H1 (cell line): Measurements from ENCODE around the gene TREM1. TPM values are rescaled to one million over a fixed set of nuclear protein-coding genes. Genes with fewer than 3 reads are reported as not detected.

Experiments
- CHD1 ChIP-seq: IDR thresholded peaks from 2 replicates; pipeline ENCODE4 v1.6.1; 2012; ENCODE audit warnings: low read depth, low read length, improper control_type of control experiment
- CREB1 ChIP-seq: IDR thresholded peaks from 2 replicates; pipeline ENCODE4 v1.6.1; 2012; ENCODE audit warnings: inconsistent platforms
- EP300 ChIP-seq, 2 experiments: IDR thresholded peaks; 1 replicate in 1 of 2; 2 replicates in 1 of 2; pipeline ENCODE4 v1.6.1; 2011 to 2012; ENCODE audit warnings: low read depth in 2 of 2, low read length in 2 of 2, mild to moderate bottlenecking in 2 of 2, borderline replicate concordance in 1 of 2, inconsistent platforms in 1 of 2, moderate library complexity in 1 of 2
- HDAC6 ChIP-seq: IDR thresholded peaks from one replicate; pipeline ENCODE4 v1.7.1; 2012; ENCODE audit warnings: low read depth, mild to moderate bottlenecking, inconsistent platforms, low read length, moderate library complexity
- JUN ChIP-seq: IDR thresholded peaks from 2 replicates; pipeline ENCODE4 v1.6.1; 2011; ENCODE audit warnings: low read depth, mild to moderate bottlenecking, improper control_type of control experiment, low read length
- POLR2AphosphoS5 ChIP-seq: IDR thresholded peaks from 2 replicates; pipeline ENCODE4 v1.6.1; 2011; ENCODE audit warnings: low read depth, low read length
- SIN3A ChIP-seq, 2 experiments: IDR thresholded peaks in 1 of 2; conservative IDR thresholded peaks in 1 of 2; 2 replicates each; pipeline ENCODE4 v1.6.1; 2011 to 2012; ENCODE audit warnings: low read length in 2 of 2, improper control_type of control experiment in 1 of 2, low read depth in 1 of 2, mild to moderate bottlenecking in 1 of 2
- polyA plus RNA-seq, 7 experiments: library from polyadenylated mRNA; depleted of rRNA in 3 of 7; stranded (reverse) in 5 of 7; unstranded in 2 of 7; fragments of >200 nt in 5 of 7; fragments of 200-250 nt in 2 of 7; gene quantifications; 1 replicate in 5 of 7; 2 replicates in 1 of 7; 4 replicates in 1 of 7; pipeline versions ENCODE4 v1.2.1 to v1.2.3, GENCODE V29; 2011 to 2013; ENCODE audit warnings: missing spikeins in 2 of 7, mixed read lengths in 2 of 7
- total RNA-seq: library from RNA; stranded (reverse); fragmentation: NEBNext Ultra II Directional; extraction: Animal tissue kit (Norgen Biotek cat#: 25700); gene quantifications from 2 replicates; pipeline ENCODE4 v1.2.1, GENCODE V29; 2021
- TF ChIP-seq, protein P1 (sequence below): fragments of 300-600 bp; sonication (generic); IDR thresholded peaks from 2 replicates; pipeline ENCODE4 v1.7.1; 2012; ENCODE audit warnings: low read length, moderate library complexity, mild to moderate bottlenecking, inconsistent platforms; ENCODE audit not compliant: insufficient replicate concordance

Gene TREM1
- total and polyA plus RNA-seq, 2 of the 8 experiments (the other 6 are each of a cell fraction or from before 2014, with no cell fraction given), result not detected

DNA sequence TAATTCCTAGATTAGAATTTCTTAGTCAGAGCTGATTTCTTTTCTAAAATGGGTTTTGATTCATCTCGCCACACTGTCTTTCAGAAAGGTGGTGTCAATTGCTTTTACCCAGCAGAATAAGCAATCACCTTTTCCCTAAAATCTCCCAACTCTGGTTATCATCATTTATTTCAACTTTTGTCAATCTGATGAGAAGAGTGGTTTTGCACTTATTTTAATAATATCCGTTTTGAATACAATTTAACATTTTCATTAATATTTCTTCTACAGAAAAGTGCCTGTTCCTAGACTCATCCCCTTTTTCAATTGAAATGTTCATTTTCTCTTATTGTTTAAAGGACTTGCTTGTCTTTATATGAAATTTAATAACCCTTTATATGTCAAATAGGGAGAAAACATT is 40.7 kb upstream of the TREM1 start (continued):
- TF ChIP-seq POLR2AphosphoS5 (no peak), SIN3A (conservative IDR thresholded peaks at IDR 0.05 in 1 of 2, IDR thresholded peaks at IDR 0.05 in 1 of 2; ENCODE audit: low read depth in 1 of 2, low read length in 2 of 2) (no peak), HDAC6 (no peak), CHD1 (no peak), EP300 (IDR thresholded peaks at IDR 0.05; ENCODE audit: borderline replicate concordance in 1 of 2, low read depth in 2 of 2, low read length in 2 of 2) (no peak), JUN (no peak), CREB1 (no peak)
- TF ChIP-seq, protein P1, sequence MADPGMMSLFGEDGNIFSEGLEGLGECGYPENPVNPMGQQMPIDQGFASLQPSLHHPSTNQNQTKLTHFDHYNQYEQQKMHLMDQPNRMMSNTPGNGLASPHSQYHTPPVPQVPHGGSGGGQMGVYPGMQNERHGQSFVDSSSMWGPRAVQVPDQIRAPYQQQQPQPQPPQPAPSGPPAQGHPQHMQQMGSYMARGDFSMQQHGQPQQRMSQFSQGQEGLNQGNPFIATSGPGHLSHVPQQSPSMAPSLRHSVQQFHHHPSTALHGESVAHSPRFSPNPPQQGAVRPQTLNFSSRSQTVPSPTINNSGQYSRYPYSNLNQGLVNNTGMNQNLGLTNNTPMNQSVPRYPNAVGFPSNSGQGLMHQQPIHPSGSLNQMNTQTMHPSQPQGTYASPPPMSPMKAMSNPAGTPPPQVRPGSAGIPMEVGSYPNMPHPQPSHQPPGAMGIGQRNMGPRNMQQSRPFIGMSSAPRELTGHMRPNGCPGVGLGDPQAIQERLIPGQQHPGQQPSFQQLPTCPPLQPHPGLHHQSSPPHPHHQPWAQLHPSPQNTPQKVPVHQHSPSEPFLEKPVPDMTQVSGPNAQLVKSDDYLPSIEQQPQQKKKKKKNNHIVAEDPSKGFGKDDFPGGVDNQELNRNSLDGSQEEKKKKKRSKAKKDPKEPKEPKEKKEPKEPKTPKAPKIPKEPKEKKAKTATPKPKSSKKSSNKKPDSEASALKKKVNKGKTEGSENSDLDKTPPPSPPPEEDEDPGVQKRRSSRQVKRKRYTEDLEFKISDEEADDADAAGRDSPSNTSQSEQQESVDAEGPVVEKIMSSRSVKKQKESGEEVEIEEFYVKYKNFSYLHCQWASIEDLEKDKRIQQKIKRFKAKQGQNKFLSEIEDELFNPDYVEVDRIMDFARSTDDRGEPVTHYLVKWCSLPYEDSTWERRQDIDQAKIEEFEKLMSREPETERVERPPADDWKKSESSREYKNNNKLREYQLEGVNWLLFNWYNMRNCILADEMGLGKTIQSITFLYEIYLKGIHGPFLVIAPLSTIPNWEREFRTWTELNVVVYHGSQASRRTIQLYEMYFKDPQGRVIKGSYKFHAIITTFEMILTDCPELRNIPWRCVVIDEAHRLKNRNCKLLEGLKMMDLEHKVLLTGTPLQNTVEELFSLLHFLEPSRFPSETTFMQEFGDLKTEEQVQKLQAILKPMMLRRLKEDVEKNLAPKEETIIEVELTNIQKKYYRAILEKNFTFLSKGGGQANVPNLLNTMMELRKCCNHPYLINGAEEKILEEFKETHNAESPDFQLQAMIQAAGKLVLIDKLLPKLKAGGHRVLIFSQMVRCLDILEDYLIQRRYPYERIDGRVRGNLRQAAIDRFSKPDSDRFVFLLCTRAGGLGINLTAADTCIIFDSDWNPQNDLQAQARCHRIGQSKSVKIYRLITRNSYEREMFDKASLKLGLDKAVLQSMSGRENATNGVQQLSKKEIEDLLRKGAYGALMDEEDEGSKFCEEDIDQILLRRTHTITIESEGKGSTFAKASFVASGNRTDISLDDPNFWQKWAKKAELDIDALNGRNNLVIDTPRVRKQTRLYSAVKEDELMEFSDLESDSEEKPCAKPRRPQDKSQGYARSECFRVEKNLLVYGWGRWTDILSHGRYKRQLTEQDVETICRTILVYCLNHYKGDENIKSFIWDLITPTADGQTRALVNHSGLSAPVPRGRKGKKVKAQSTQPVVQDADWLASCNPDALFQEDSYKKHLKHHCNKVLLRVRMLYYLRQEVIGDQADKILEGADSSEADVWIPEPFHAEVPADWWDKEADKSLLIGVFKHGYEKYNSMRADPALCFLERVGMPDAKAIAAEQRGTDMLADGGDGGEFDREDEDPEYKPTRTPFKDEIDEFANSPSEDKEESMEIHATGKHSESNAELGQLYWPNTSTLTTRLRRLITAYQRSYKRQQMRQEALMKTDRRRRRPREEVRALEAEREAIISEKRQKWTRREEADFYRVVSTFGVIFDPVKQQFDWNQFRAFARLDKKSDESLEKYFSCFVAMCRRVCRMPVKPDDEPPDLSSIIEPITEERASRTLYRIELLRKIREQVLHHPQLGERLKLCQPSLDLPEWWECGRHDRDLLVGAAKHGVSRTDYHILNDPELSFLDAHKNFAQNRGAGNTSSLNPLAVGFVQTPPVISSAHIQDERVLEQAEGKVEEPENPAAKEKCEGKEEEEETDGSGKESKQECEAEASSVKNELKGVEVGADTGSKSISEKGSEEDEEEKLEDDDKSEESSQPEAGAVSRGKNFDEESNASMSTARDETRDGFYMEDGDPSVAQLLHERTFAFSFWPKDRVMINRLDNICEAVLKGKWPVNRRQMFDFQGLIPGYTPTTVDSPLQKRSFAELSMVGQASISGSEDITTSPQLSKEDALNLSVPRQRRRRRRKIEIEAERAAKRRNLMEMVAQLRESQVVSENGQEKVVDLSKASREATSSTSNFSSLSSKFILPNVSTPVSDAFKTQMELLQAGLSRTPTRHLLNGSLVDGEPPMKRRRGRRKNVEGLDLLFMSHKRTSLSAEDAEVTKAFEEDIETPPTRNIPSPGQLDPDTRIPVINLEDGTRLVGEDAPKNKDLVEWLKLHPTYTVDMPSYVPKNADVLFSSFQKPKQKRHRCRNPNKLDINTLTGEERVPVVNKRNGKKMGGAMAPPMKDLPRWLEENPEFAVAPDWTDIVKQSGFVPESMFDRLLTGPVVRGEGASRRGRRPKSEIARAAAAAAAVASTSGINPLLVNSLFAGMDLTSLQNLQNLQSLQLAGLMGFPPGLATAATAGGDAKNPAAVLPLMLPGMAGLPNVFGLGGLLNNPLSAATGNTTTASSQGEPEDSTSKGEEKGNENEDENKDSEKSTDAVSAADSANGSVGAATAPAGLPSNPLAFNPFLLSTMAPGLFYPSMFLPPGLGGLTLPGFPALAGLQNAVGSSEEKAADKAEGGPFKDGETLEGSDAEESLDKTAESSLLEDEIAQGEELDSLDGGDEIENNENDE, result no peak
- TF ChIP-seq, all 59 proteins: peak for 0
